Adrenal gland (tissue), 12 donors: ENCODE data around the gene GDF7. TPM values are rescaled to one million over a fixed set of nuclear protein-coding genes. Genes with fewer than 3 reads are reported as not detected.

Source experiments
- DNase-seq, 7 donors: peaks; one replicate each; pipeline ENCODE4 v3.0.0-alpha.2; 2019 to 2020
- H3K27ac ChIP-seq, 5 donors: fragments of 200-600 bp; sonication (generic) in 4 of 5; 1 replicate in 3 of 5; 2 replicates in 2 of 5; pipeline versions ENCODE4 v1.5.1 to v1.8.0; 2016 to 2020; ENCODE audit warnings: mild to moderate bottlenecking in 1 of 5
- H3K27me3 ChIP-seq: fragments of 200-600 bp; 2 replicates; pipeline ENCODE4 v1.8.0; 2021
- H3K36me3 ChIP-seq, 2 donors: fragments of 200-600 bp; replicated peaks in 1 of 2; 1 replicate in 1 of 2; 2 replicates in 1 of 2; pipeline versions ENCODE4 v1.5.1 to v1.8.0; 2018 to 2022
- H3K4me1 ChIP-seq, 2 donors: fragments of 200-600 bp; replicated peaks in 1 of 2; 1 replicate in 1 of 2; 2 replicates in 1 of 2; pipeline versions ENCODE4 v1.5.1 to v1.8.0; 2018 to 2021
- H3K4me3 ChIP-seq, 4 donors: fragments of 200-600 bp; sonication (generic) in 3 of 4; one replicate each; pipeline ENCODE4 v1.5.1; 2016 to 2018
- H3K9me3 ChIP-seq, 3 donors: fragments of 200-600 bp; sonication (generic) in 1 of 3; replicated peaks in 1 of 3; 1 replicate in 2 of 3; 2 replicates in 1 of 3; pipeline versions ENCODE4 v1.5.1 to v1.8.0; 2016 to 2021
- CTCF ChIP-seq, 6 experiments: fragments of 450-650 bp in 4 of 6; fragments of 200-600 bp in 2 of 6; sonication (generic) in 1 of 6; IDR thresholded peaks; 1 replicate in 5 of 6; 2 replicates in 1 of 6; pipeline versions ENCODE4 v1.5.1 to v1.8.0; 2016 to 2021; ENCODE audit warnings: antibody characterized with exemption in 6 of 6, mild to moderate bottlenecking in 2 of 6, moderate library complexity in 1 of 6
- POLR2A ChIP-seq, 2 donors: fragments of 450-650 bp; IDR thresholded peaks; one replicate each; pipeline ENCODE4 v1.6.1; 2017; ENCODE audit warnings: antibody characterized with exemption in 2 of 2, mild to moderate bottlenecking in 2 of 2, moderate library complexity in 1 of 2
- WGBS, 4 donors: extraction: QIAGEN DNeasy Blood & Tissue Kit in 2 of 4; methylation state at CpG; one replicate each; pipeline versions ENCODE4 v1.1.5 to v1.1.7; 2013 to 2017; 5-methylcytosine and 5-hydroxymethylcytosine counted together
- intact Hi-C, 2 donors: fragments of 100-400 bp; cut with DNase I; formaldehyde crosslinking; loops; one replicate each; pipeline versions ENCODE4 v1.14.1 to v1.15.0; 2022 to 2023
- polyA plus RNA-seq, 3 donors: library from polyadenylated mRNA; stranded (reverse); fragments of 200-250 nt in 2 of 3; fragments of 350-450 nt in 1 of 3; fragmentation: Illumina TruSeq in 1 of 3; extraction: RNeasy Lipid Tissue Mini Kit (QIAGEN cat#74804) in 1 of 3; gene quantifications; one replicate each; pipeline ENCODE4 v1.2.3, GENCODE V29; 2013 to 2014
- total RNA-seq, 9 donors: library from RNA; depleted of rRNA in 4 of 9; stranded (reverse); fragments of >200 nt in 4 of 9; fragments of 120-200 nt in 1 of 9; fragmentation: NEBNext Ultra II Directional in 1 of 9; extraction: Animal tissue kit (Norgen Biotek cat#: 25700) in 1 of 9; gene quantifications; one replicate each; pipeline versions ENCODE4 v1.1.0 to v1.2.4, GENCODE V29; 2013 to 2023
- donor health status: healthy with polysubstance abuse.
- donor health status: Bipolar disorder and iron deficiency.
- donor health status: DM: yes; HTN: yes; CAD: no.
- donor health status: DM: no; HTN: no; CAD: no.
- donor health status: DM: no; HTN: no; CAD: no.
- donor health status: DM: yes; HTN: yes; CAD: no.

The GDF7 gene
- total and polyA plus RNA-seq, 12 donors: 0.17 to 1.8 (median 0.46) TPM

GRCh38 chr2:20702563-20702962, 35.6 kb downstream of the GDF7 start:
- 76 to 92% (median 89%) methylated on average over 5 of the region's 5 CpGs for WGBS, 4 donors
- no peak overlapping the region for H3K27ac ChIP-seq
- no peaks in the 10 kb centered on the region for H3K36me3 ChIP-seq
- peaks cover 0 to 4% of the 10 kb centered on the region in 2 donors for H3K4me1 ChIP-seq
- no peak overlapping the region for H3K4me3 ChIP-seq
- intact Hi-C loops: no loop called here
- no peaks in the 10 kb centered on the region for H3K27me3 ChIP-seq
- TF ChIP-seq POLR2A (IDR thresholded peaks at IDR 0.05) (no peak), CTCF (IDR thresholded peaks at IDR 0.05) (no peak)
- no peak for DNase-seq
- no peaks in the 10 kb centered on the region for H3K9me3 ChIP-seq

GRCh38 chr2:20704886-20705285, 37.9 kb downstream of the GDF7 start:
- intact Hi-C loops: no loop called here
- TF ChIP-seq POLR2A (IDR thresholded peaks at IDR 0.05): no peak
- TF ChIP-seq CTCF (IDR thresholded peaks at IDR 0.05): no peak
- no peak overlapping the region for H3K27ac ChIP-seq
- H3K4me1 ChIP-seq: peaks cover 0 to under 1% of the 10 kb centered on the region in 2 donors
- H3K4me3 ChIP-seq: no peak overlapping the region
- DNase-seq: no peak
- no peaks in the 10 kb centered on the region for H3K27me3 ChIP-seq
- H3K9me3 ChIP-seq: no peaks in the 10 kb centered on the region
- WGBS, 4 donors: 41 to 92% (median 83%) methylated on average over 1 of the region's 1 CpG
- H3K36me3 ChIP-seq: no peaks in the 10 kb centered on the region

- no peaks in the 10 kb centered on the region for H3K36me3 ChIP-seq
Observed at GRCh38 chr2:20706217-20706616, 39.3 kb downstream of the GDF7 start.

GRCh38 chr2:20706786-20707185, 39.8 kb downstream of the GDF7 start:
- H3K4me3 ChIP-seq: no peak overlapping the region
- no peaks in the 10 kb centered on the region for H3K9me3 ChIP-seq
- no peaks in the 10 kb centered on the region for H3K4me1 ChIP-seq
- intact Hi-C loops: no loop called here
- no peaks in the 10 kb centered on the region for H3K36me3 ChIP-seq
- no peak for DNase-seq
- no peak overlapping the region for H3K27ac ChIP-seq
- WGBS, 4 donors: 78 to 88% (median 85%) methylated on average over 3 of the region's 3 CpGs
- TF ChIP-seq CTCF (IDR thresholded peaks at IDR 0.05) (no peak), POLR2A (IDR thresholded peaks at IDR 0.05) (no peak)
- H3K27me3 ChIP-seq: no peaks in the 10 kb centered on the region

More at GRCh38 chr2:20706217-20706616, 39.3 kb downstream of the GDF7 start:
- no peaks in the 10 kb centered on the region for H3K9me3 ChIP-seq
- no peak overlapping the region for H3K27ac ChIP-seq
- intact Hi-C loops: no loop called here
- no peak overlapping the region for H3K4me3 ChIP-seq
- DNase-seq: no peak
- TF ChIP-seq CTCF (IDR thresholded peaks at IDR 0.05): no peak
- no peak for TF ChIP-seq POLR2A (IDR thresholded peaks at IDR 0.05)
- 95 to 99% (median 98%) methylated on average over 2 of the region's 2 CpGs for WGBS, 4 donors
- H3K4me1 ChIP-seq: no peaks in the 10 kb centered on the region
- H3K27me3 ChIP-seq: no peaks in the 10 kb centered on the region
